OCI-LY3 (cell line): Measurements from ENCODE around the gene THRA.

Experiments
- H2AFZ ChIP-seq: fragments of 200-600, 300-600 bp; shearing (Covaris generic); 2 replicates; pipeline ENCODE4 v1.6.0; 2014; ENCODE audit warnings: antibody characterized with exemption, low read depth, low read length
- H3K27ac ChIP-seq: fragments of 200-600, 300-600 bp; sonication (generic); 2 replicates; pipeline ENCODE4 v1.5.1; 2014; ENCODE audit warnings: mild to moderate bottlenecking, low read length, moderate library complexity, mixed read lengths
- H3K27me3 ChIP-seq: fragments of 200-600, 300-600 bp; sonication (generic); 2 replicates; pipeline ENCODE4 v1.6.1; 2014; ENCODE audit warnings: low read depth, low read length, mixed read lengths
- H3K36me3 ChIP-seq: fragments of 200-600, 300-600 bp; sonication (generic); replicated peaks from 2 replicates; pipeline ENCODE3; 2014; ENCODE audit warnings: low read depth, low read length, mixed read lengths
- H3K4me1 ChIP-seq: fragments of 300-600, 200-600 bp; sonication (generic); 2 replicates; pipeline ENCODE4 v1.6.1; 2014; ENCODE audit warnings: low read length, mixed read lengths
- H3K4me2 ChIP-seq: fragments of 200-600, 300-600 bp; sonication (generic); 2 replicates; pipeline ENCODE4 v1.6.1; 2014; ENCODE audit warnings: low read length, mixed read lengths
- H3K4me3 ChIP-seq: fragments of 300-600, 200-600 bp; sonication (generic); 2 replicates; pipeline ENCODE4 v1.5.1; 2014; ENCODE audit warnings: antibody characterized with exemption, mild to moderate bottlenecking, low read length, moderate library complexity
- H3K79me2 ChIP-seq: fragments of 300-600, 200-600 bp; shearing (Covaris generic); 2 replicates; pipeline ENCODE4 v1.6.1; 2014; ENCODE audit warnings: mild to moderate bottlenecking, low read length, mixed read lengths
- H3K9ac ChIP-seq: fragments of 300-600, 200-600 bp; shearing (Covaris generic); 2 replicates; pipeline ENCODE4 v1.6.0; 2014; ENCODE audit warnings: mild to moderate bottlenecking, low read length, moderate library complexity
- H3K9me3 ChIP-seq: fragments of 200-600, 300-600 bp; shearing (Covaris generic); 2 replicates; pipeline ENCODE4 v1.6.1; 2014; ENCODE audit warnings: low read length, mixed read lengths; ENCODE audit not compliant: insufficient read depth
- H4K20me1 ChIP-seq: fragments of 200-600, 300-600 bp; sonication (generic); 2 replicates; pipeline ENCODE4 v1.6.1; 2016; ENCODE audit warnings: low read length, mixed read lengths; ENCODE audit not compliant: insufficient read depth
- CTCF ChIP-seq: fragments of 200-600, 300-600 bp; sonication (generic); IDR thresholded peaks from 2 replicates; pipeline ENCODE4 v1.5.1; 2014; ENCODE audit warnings: antibody characterized with exemption, low read length, low read depth
- EZH2phosphoT487 ChIP-seq: fragments of 200-600 bp; shearing (Covaris generic); IDR thresholded peaks from 2 replicates; pipeline ENCODE4 v1.6.1; 2018; ENCODE audit warnings: antibody characterized with exemption, mixed run types, low read depth

THRA gene

GRCh38 chr17:40100419-40100668, 37.6 kb downstream of the THRA start, which contains the start of gene NR1D1:
TSS of gene NR1D1 (minus strand) at chr17:40100589. CDS start at chr17:40100094, 495 bp downstream.
- Histone ChIP-seq H3K27me3 (no peaks in the 10 kb centered on the region), H3K9me3 (no peaks in the 10 kb centered on the region), H3K4me3 (peak within 1 kb of the TSS; percentile 67), H3K9ac (peak within 1 kb of the TSS; percentile 23), H3K4me1 (peaks cover 84% of the 10 kb centered on the region), H3K36me3 (peaks cover 21% of the 10 kb centered on the region), H3K4me2 (peak within 1 kb of the TSS; percentile 64), H3K27ac (peak within 1 kb of the TSS; percentile 99), H3K79me2 (peaks cover 23% of the 10 kb centered on the region), H2AFZ (no peak within 1 kb of the TSS; the same call in 1 of the 2 replicates), H4K20me1 (no peaks in the 10 kb centered on the region)
- no peak for TF ChIP-seq EZH2phosphoT487
- TF ChIP-seq CTCF: no peak

GRCh38 chr17:40100669-40101366, 38.1 kb downstream of the THRA start:
- Histone ChIP-seq H3K79me2 (peaks cover 23% of the 10 kb centered on the region), H3K4me2 (peak overlapping the region; percentile 64), H3K9ac (peak overlapping the region; percentile 23), H3K27me3 (peaks cover under 1% of the 10 kb centered on the region; the same call in 1 of the 2 replicates), H3K9me3 (no peaks in the 10 kb centered on the region), H3K36me3 (peaks cover 19% of the 10 kb centered on the region), H3K4me1 (peaks cover 84% of the 10 kb centered on the region), H3K4me3 (peak overlapping the region; percentile 67), H2AFZ (no peak overlapping the region; the same call in 1 of the 2 replicates), H4K20me1 (no peaks in the 10 kb centered on the region), H3K27ac (no peak overlapping the region)
- TF ChIP-seq EZH2phosphoT487 (no peak), CTCF (no peak)

GRCh38 chr17:40101367-40102210, 38.8 kb downstream of the THRA start:
- H3K4me3 ChIP-seq: peak overlapping the region; percentile 67; the same call in 1 of the 2 replicates

More at GRCh38 chr17:40101367-40102210, 38.8 kb downstream of the THRA start:
- no peak for TF ChIP-seq EZH2phosphoT487
- TF ChIP-seq CTCF: no peak
- H4K20me1 ChIP-seq: no peaks in the 10 kb centered on the region
- H3K9ac ChIP-seq: peak overlapping the region; percentile 23; the same call in 1 of the 2 replicates
- H2AFZ ChIP-seq: no peak overlapping the region
- H3K36me3 ChIP-seq: peaks cover 19% of the 10 kb centered on the region
- no peak overlapping the region for H3K27ac ChIP-seq
- H3K9me3 ChIP-seq: no peaks in the 10 kb centered on the region
- H3K27me3 ChIP-seq: peaks cover 8% of the 10 kb centered on the region
- H3K4me2 ChIP-seq: peak overlapping the region; percentile 64
- H3K79me2 ChIP-seq: peaks cover 21% of the 10 kb centered on the region
- H3K4me1 ChIP-seq: peaks cover 88% of the 10 kb centered on the region
